Liver (tissue), 9 donors: ENCODE measurements around the gene ZC3H12D. TPM values are rescaled to one million over a fixed set of nuclear protein-coding genes. Genes with fewer than 3 reads are reported as not detected.

Source experiments
- DNase-seq: peaks from one replicate; pipeline ENCODE4 v3.0.0-alpha.2; 2017; ENCODE audit warnings: low spot score
- H3K27ac ChIP-seq, 2 donors: one replicate each; pipeline ENCODE4 v1.7.0; 2013; ENCODE audit warnings: inconsistent platforms in 2 of 2, low read length in 2 of 2, control low read depth in 1 of 2, low read depth in 1 of 2, mild to moderate bottlenecking in 1 of 2
- H3K27me3 ChIP-seq, 4 donors: one replicate each; pipeline versions ENCODE4 v1.6.1 to v1.7.0; 2013; ENCODE audit warnings: low read length in 3 of 4, inconsistent platforms in 1 of 4, mild to moderate bottlenecking in 1 of 4, moderate library complexity in 1 of 4; ENCODE audit not compliant: control insufficient read depth in 4 of 4, insufficient read depth in 4 of 4
- H3K36me3 ChIP-seq, 4 donors: one replicate each; pipeline versions ENCODE4 v1.6.1 to v1.7.0; 2013; ENCODE audit warnings: low read length in 3 of 4, mild to moderate bottlenecking in 3 of 4, low read depth in 1 of 4, moderate library complexity in 1 of 4; ENCODE audit not compliant: control insufficient read depth in 4 of 4, insufficient read depth in 3 of 4
- H3K4me1 ChIP-seq, 4 donors: one replicate each; pipeline versions ENCODE4 v1.6.1 to v1.7.0; 2013; ENCODE audit warnings: low read length in 3 of 4, mild to moderate bottlenecking in 3 of 4, moderate library complexity in 1 of 4; ENCODE audit not compliant: control insufficient read depth in 4 of 4, insufficient read depth in 4 of 4
- H3K4me3 ChIP-seq, 3 donors: one replicate each; pipeline versions ENCODE4 v1.6.1 to v1.7.0; 2013; ENCODE audit warnings: low read length in 3 of 3, control low read depth in 1 of 3, low read depth in 1 of 3, mild to moderate bottlenecking in 1 of 3
- H3K9ac ChIP-seq, 2 donors: one replicate each; pipeline ENCODE4 v1.7.0; 2013; ENCODE audit warnings: low read length in 2 of 2, mild to moderate bottlenecking in 2 of 2, moderate library complexity in 2 of 2, control low read depth in 1 of 2, low read depth in 1 of 2
- H3K9me3 ChIP-seq, 4 donors: one replicate each; pipeline versions ENCODE4 v1.6.1 to v1.7.0; 2013; ENCODE audit warnings: low read length in 3 of 4; ENCODE audit not compliant: control insufficient read depth in 4 of 4
- EGR1 ChIP-seq, 2 donors: IDR thresholded peaks; 2 replicates each; pipeline ENCODE4 v1.6.1; 2016 to 2018; ENCODE audit warnings: antibody characterized with exemption in 2 of 2, low read depth in 2 of 2
- FOXA1 ChIP-seq: IDR thresholded peaks from 2 replicates; pipeline ENCODE4 v1.6.1; 2016; ENCODE audit warnings: antibody characterized with exemption
- FOXA2 ChIP-seq: IDR thresholded peaks from 2 replicates; pipeline ENCODE4 v1.6.1; 2016; ENCODE audit warnings: antibody characterized with exemption
- GABPA ChIP-seq, 2 donors: IDR thresholded peaks in 1 of 2; conservative IDR thresholded peaks in 1 of 2; 2 replicates each; pipeline ENCODE4 v1.6.1; 2016; ENCODE audit warnings: antibody characterized with exemption in 2 of 2, mild to moderate bottlenecking in 1 of 2, moderate library complexity in 1 of 2
- HNF4A ChIP-seq, 2 donors: conservative IDR thresholded peaks; 2 replicates each; pipeline ENCODE4 v1.6.1; 2016; ENCODE audit warnings: antibody characterized with exemption in 2 of 2, mild to moderate bottlenecking in 2 of 2
- HNF4G ChIP-seq: IDR thresholded peaks from 2 replicates; pipeline ENCODE4 v1.6.1; 2016; ENCODE audit warnings: antibody characterized with exemption
- JUND ChIP-seq, 2 donors: IDR thresholded peaks; 2 replicates each; pipeline ENCODE4 v1.6.1; 2016; ENCODE audit warnings: antibody characterized with exemption in 2 of 2
- NR2F2 ChIP-seq: IDR thresholded peaks from 2 replicates; pipeline ENCODE4 v1.6.1; 2016; ENCODE audit warnings: antibody characterized with exemption
- RAD21 ChIP-seq, 2 donors: IDR thresholded peaks; 2 replicates each; pipeline ENCODE4 v1.6.1; 2016; ENCODE audit warnings: antibody characterized with exemption in 2 of 2, mild to moderate bottlenecking in 2 of 2
- RXRA ChIP-seq, 2 donors: IDR thresholded peaks; 2 replicates each; pipeline ENCODE4 v1.6.1; 2017 to 2018; ENCODE audit warnings: antibody characterized with exemption in 2 of 2, mild to moderate bottlenecking in 1 of 2
- TAF1 ChIP-seq: conservative IDR thresholded peaks from 2 replicates; pipeline ENCODE4 v1.6.1; 2016; ENCODE audit warnings: antibody characterized with exemption, mild to moderate bottlenecking
- YY1 ChIP-seq: IDR thresholded peaks from 2 replicates; pipeline ENCODE4 v1.6.1; 2016; ENCODE audit warnings: antibody characterized with exemption, mild to moderate bottlenecking
- WGBS: extraction: QIAGEN DNeasy Blood & Tissue Kit; methylation state at CpG from one replicate; pipeline ENCODE4 v1.1.7; 2013; 5-methylcytosine and 5-hydroxymethylcytosine counted together
- polyA plus RNA-seq, 2 donors: library from polyadenylated mRNA; stranded (reverse) in 1 of 2; unstranded in 1 of 2; fragments of 200-250 nt in 1 of 2; fragments of >200 nt in 1 of 2; fragmentation: Nextera tagmentation in 1 of 2; extraction: Ambion mirVana in 1 of 2; gene quantifications; one replicate each; pipeline versions ENCODE4 v1.2.1 to v1.2.3, GENCODE V29; 2013 to 2015
- total RNA-seq, 2 donors: library from RNA; depleted of rRNA; stranded (reverse); fragments of >200 nt; gene quantifications; one replicate each; pipeline ENCODE4 v1.2.3, GENCODE V29; 2014
- TF ChIP-seq, protein P1 (sequence below): fragments of 150-350 bp; IDR thresholded peaks from 2 replicates; pipeline ENCODE4 v1.5.1; 2017; ENCODE audit warnings: improper control_type of control experiment, low read depth, low read length; ENCODE audit not compliant: missing input control
- TF ChIP-seq, protein P2 (sequence below): IDR thresholded peaks from 2 replicates; pipeline ENCODE4 v1.6.1; 2016; ENCODE audit warnings: antibody characterized with exemption
- TF ChIP-seq, protein P3 (sequence below): IDR thresholded peaks from 2 replicates; pipeline ENCODE4 v1.6.1; 2016; ENCODE audit warnings: antibody characterized with exemption
- TF ChIP-seq, protein P4 (sequence below): IDR thresholded peaks from 2 replicates; pipeline ENCODE4 v1.6.1; 2016; ENCODE audit warnings: antibody characterized with exemption, mild to moderate bottlenecking
- TF ChIP-seq, protein P5 (sequence below): IDR thresholded peaks from 2 replicates; pipeline ENCODE4 v1.6.1; 2016; ENCODE audit warnings: antibody characterized with exemption
- donor health status: healthy.
- donor health status: healthy.
- donor health status: healthy.
- donor health status: healthy.
- donor health status: healthy.

The ZC3H12D gene
- total and polyA plus RNA-seq, 4 donors: 0.07 to 1.4 (median 0.84) TPM

DNA sequence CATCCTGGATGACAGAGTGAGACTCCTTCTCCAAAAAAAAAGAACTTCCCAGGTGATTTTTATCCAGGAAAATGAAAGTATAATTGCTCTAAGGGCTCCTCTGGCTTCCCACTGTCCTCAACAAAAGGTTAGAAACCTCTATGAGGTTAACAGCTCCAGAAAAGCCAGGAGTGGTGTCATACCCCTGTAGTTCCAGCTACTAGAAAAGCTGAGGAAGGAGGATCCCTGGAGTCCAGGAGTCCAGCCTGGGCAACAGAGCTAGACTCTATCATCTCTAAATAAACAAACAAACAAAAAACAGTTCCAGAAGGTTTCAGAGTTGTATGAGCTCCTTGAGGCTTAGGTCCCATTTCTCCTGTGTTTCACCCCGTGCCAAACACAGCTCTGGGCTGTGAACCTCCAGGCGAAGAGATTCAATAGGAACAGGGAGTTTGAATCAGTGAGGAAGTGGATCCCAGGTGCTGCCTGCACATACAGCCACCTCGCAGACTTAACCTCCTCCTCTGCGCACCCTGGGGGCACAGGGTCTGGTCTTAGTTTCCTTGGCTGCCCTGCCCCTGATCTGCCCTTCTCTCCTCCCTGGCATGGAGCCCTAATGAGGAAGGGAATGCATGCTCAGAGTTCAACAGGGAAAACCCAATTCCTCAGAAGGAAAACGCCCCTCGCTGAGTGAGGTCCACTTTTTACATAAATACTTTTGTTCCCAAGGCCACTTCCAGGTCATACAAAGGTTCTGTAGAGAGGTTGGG, 31.0 kb downstream of the ZC3H12D start:
- no peak for DNase-seq
- TF ChIP-seq TAF1 (no peak), EGR1 (IDR thresholded peaks at IDR 0.05; ENCODE audit: low read depth in 2 of 2) (no peak), HNF4G (no peak), FOXA1 (no peak), FOXA2 (no peak), NR2F2 (no peak), GABPA (IDR thresholded peaks at IDR 0.05 in 1 of 2, conservative IDR thresholded peaks at IDR 0.05 in 1 of 2) (no peak), JUND (IDR thresholded peaks at IDR 0.05) (no peak), RXRA (IDR thresholded peaks at IDR 0.05) (no peak), YY1 (no peak), RAD21 (IDR thresholded peaks at IDR 0.05) (no peak), HNF4A (conservative IDR thresholded peaks at IDR 0.05) (no peak)
- TF ChIP-seq, protein P1, sequence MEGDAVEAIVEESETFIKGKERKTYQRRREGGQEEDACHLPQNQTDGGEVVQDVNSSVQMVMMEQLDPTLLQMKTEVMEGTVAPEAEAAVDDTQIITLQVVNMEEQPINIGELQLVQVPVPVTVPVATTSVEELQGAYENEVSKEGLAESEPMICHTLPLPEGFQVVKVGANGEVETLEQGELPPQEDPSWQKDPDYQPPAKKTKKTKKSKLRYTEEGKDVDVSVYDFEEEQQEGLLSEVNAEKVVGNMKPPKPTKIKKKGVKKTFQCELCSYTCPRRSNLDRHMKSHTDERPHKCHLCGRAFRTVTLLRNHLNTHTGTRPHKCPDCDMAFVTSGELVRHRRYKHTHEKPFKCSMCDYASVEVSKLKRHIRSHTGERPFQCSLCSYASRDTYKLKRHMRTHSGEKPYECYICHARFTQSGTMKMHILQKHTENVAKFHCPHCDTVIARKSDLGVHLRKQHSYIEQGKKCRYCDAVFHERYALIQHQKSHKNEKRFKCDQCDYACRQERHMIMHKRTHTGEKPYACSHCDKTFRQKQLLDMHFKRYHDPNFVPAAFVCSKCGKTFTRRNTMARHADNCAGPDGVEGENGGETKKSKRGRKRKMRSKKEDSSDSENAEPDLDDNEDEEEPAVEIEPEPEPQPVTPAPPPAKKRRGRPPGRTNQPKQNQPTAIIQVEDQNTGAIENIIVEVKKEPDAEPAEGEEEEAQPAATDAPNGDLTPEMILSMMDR: no peak
- TF ChIP-seq, protein P2, sequence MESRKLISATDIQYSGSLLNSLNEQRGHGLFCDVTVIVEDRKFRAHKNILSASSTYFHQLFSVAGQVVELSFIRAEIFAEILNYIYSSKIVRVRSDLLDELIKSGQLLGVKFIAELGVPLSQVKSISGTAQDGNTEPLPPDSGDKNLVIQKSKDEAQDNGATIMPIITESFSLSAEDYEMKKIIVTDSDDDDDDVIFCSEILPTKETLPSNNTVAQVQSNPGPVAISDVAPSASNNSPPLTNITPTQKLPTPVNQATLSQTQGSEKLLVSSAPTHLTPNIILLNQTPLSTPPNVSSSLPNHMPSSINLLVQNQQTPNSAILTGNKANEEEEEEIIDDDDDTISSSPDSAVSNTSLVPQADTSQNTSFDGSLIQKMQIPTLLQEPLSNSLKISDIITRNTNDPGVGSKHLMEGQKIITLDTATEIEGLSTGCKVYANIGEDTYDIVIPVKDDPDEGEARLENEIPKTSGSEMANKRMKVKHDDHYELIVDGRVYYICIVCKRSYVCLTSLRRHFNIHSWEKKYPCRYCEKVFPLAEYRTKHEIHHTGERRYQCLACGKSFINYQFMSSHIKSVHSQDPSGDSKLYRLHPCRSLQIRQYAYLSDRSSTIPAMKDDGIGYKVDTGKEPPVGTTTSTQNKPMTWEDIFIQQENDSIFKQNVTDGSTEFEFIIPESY: no peak
- TF ChIP-seq, protein P3, sequence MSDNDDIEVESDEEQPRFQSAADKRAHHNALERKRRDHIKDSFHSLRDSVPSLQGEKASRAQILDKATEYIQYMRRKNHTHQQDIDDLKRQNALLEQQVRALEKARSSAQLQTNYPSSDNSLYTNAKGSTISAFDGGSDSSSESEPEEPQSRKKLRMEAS: no peak
- TF ChIP-seq, protein P4, sequence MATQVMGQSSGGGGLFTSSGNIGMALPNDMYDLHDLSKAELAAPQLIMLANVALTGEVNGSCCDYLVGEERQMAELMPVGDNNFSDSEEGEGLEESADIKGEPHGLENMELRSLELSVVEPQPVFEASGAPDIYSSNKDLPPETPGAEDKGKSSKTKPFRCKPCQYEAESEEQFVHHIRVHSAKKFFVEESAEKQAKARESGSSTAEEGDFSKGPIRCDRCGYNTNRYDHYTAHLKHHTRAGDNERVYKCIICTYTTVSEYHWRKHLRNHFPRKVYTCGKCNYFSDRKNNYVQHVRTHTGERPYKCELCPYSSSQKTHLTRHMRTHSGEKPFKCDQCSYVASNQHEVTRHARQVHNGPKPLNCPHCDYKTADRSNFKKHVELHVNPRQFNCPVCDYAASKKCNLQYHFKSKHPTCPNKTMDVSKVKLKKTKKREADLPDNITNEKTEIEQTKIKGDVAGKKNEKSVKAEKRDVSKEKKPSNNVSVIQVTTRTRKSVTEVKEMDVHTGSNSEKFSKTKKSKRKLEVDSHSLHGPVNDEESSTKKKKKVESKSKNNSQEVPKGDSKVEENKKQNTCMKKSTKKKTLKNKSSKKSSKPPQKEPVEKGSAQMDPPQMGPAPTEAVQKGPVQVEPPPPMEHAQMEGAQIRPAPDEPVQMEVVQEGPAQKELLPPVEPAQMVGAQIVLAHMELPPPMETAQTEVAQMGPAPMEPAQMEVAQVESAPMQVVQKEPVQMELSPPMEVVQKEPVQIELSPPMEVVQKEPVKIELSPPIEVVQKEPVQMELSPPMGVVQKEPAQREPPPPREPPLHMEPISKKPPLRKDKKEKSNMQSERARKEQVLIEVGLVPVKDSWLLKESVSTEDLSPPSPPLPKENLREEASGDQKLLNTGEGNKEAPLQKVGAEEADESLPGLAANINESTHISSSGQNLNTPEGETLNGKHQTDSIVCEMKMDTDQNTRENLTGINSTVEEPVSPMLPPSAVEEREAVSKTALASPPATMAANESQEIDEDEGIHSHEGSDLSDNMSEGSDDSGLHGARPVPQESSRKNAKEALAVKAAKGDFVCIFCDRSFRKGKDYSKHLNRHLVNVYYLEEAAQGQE: no peak
- TF ChIP-seq, protein P5, sequence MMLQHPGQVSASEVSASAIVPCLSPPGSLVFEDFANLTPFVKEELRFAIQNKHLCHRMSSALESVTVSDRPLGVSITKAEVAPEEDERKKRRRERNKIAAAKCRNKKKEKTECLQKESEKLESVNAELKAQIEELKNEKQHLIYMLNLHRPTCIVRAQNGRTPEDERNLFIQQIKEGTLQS: no peak
- Histone ChIP-seq H3K4me3 (no peak overlapping the region), H3K27ac (no peak overlapping the region), H3K27me3 (no peaks in the 10 kb centered on the region), H3K9me3 (no peaks in the 10 kb centered on the region), H3K36me3 (peaks cover 0 to 1% (median 0%) of the 10 kb centered on the region in 4 donors), H3K9ac (no peak overlapping the region), H3K4me1 (peaks cover 14 to 32% (median 24%) of the 10 kb centered on the region in 4 donors)
- WGBS: 81% methylated on average over 6 of the region's 6 CpGs
